ENCODE data around the gene OAT. TPM values are rescaled to one million over a fixed set of nuclear protein-coding genes. Genes with fewer than 3 reads are reported as not detected.

OAT gene
- polyA plus RNA-seq (2011; rRNA removed), result 112 and 179 TPM in 2 replicates
- 46.1 and 60.1 TPM in 2 replicates for polyA minus RNA-seq (2011; rRNA and poly(A)+ RNA removed)

DNA sequence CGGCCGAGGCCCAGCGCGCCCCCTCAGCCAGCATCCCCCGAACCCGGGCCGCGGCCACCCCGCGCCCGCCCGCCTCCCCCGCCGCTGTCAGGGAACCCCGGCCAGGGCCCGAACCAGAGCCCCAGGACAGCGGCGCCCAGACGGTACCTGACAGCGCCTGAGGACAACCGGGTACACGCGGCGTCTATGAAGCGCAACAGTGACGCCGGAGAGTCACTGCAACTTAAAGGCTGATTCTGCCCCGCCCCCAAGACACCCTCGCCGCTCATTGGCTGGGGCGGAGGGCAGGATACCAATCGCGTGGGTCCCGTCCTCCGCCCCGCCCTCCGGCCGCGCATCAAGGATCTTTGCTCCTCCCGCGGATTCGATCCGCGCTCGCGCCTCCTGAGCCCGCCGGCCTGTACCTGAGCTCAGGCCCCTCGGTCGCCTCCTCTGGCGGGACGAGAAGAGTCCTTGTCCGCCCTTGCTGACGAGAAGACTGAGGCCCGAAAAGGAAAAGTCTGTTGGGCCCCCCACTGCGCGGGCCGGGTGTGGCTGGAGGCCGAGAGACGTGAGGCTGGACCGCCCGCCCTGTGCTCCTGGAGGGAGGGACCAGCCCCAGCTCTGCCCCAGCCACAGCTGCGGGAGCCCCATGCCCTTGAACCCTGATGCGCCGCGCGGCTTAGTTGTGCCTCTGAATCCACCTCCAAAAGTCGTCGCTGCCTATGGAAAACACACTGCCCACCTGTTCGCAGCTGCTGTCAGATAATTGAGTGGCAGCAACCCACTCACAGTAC, at the start of gene OAT:
Gene OAT, minus strand, starts transcription at position 198 of the 776 bp plus-strand sequence. CDS start 6,752 bp downstream, outside the sequence.
- CTCF ChIA-PET, result interaction anchor here (0.6 to 1.7 kb wide), 4 partner anchors 422 to 444 kb away, joined by 3 read pairs; no protein-coding TSS in a partner anchor

DNA sequence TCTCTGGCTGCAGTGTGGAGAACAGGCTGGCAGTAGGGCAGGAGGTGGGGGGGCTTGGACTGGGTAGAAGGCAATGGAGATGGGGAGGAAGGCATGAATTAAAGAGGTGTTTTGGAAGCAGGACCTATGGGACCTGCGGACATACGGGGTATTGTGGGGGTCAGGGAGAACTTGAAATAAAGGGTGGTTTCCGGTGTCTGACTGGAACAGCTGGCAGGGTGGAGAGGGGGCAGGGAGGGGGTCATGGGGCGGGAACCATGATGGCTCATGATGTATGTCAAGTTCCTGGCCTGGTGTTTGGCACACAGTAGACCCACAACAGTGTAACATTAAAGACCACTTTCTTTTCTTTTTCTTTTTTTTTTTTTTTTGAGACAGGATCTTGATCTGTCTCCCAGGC, 48.4 kb upstream of the OAT start:
- CTCF ChIA-PET, result no interaction called here
- no peaks in the 10 kb centered on the region for H3K27me3 ChIP-seq (ENCODE audit: control insufficient read depth, insufficient read depth, low read length)
- POLR2A ChIA-PET, result no interaction called here
- DNase-seq (ENCODE audit: low read depth), result no peak
- H3K36me3 ChIP-seq (ENCODE audit: control insufficient read depth, insufficient read depth, low read length), result 0 out of 2 replicates have a peak, but pooled peaks cover 1% of the 10 kb centered on the region
- TF ChIP-seq, protein P1, sequence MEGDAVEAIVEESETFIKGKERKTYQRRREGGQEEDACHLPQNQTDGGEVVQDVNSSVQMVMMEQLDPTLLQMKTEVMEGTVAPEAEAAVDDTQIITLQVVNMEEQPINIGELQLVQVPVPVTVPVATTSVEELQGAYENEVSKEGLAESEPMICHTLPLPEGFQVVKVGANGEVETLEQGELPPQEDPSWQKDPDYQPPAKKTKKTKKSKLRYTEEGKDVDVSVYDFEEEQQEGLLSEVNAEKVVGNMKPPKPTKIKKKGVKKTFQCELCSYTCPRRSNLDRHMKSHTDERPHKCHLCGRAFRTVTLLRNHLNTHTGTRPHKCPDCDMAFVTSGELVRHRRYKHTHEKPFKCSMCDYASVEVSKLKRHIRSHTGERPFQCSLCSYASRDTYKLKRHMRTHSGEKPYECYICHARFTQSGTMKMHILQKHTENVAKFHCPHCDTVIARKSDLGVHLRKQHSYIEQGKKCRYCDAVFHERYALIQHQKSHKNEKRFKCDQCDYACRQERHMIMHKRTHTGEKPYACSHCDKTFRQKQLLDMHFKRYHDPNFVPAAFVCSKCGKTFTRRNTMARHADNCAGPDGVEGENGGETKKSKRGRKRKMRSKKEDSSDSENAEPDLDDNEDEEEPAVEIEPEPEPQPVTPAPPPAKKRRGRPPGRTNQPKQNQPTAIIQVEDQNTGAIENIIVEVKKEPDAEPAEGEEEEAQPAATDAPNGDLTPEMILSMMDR (IDR thresholded peaks at IDR 0.05; ENCODE audit: insufficient read depth, low read depth, low read length), result no peak
- H3K4me3 ChIP-seq (ENCODE audit: low read depth, low read length), result no peak overlapping the region

More for the DNA sequence above, at the start of gene OAT:
- POLR2A ChIA-PET, result interaction anchor here (0.6 to 0.8 kb wide), 5 partner anchors 24 to 1398 kb away, joined by 3 to 5 read pairs (median 3); partner anchors contain the start of gene LHPP
- TF ChIP-seq, protein P1 (IDR thresholded peaks at IDR 0.05; ENCODE audit: insufficient read depth, low read depth, low read length), result peak; percentile 41
- Histone ChIP-seq H3K27me3 (ENCODE audit: control insufficient read depth, insufficient read depth, low read length) (peaks cover 6% of the 10 kb centered on the region), H3K36me3 (ENCODE audit: control insufficient read depth, insufficient read depth, low read length) (no peaks in the 10 kb centered on the region), H3K4me3 (ENCODE audit: low read depth, low read length) (peak within 1 kb of the TSS; percentile 82)
- DNase-seq (ENCODE audit: low read depth), result peak; percentile 59

DNA sequence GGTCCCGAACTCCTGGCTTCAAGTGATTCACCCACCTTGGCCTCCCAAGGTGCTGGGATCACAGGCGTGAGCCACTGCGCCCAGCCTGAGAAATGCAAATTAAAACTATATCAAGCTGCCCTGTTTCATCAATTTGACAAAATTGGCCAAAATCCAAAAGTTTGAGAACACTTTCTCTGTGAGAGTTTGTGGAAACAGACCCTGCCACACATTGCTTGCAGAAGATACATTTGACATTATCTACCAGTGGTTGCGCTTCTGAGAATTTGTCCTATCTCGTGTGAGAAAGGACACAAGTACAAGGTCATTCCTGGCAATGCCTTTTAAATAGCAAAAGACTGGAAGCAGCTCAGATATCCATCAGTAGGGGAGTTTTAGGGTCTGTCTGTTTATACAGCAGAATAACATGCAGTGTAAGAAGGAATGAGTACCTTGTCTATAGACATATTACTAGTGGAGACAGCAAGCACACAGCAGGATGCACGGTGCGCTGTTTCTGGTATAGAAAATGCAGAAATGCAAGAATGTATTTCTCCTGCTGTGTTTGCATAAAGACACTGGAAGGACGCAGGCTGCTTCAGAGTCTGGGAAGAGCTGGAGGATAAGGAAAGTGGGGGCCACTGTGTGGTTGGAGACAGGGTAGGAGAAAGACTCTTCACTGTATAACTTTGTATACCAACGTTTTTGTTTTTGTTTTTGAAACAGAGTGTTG, 47.2 kb upstream of the OAT start:
- Histone ChIP-seq H3K4me3 (ENCODE audit: low read depth, low read length) (no peak overlapping the region), H3K27me3 (ENCODE audit: control insufficient read depth, insufficient read depth, low read length) (no peaks in the 10 kb centered on the region), H3K36me3 (ENCODE audit: control insufficient read depth, insufficient read depth, low read length) (0 out of 2 replicates have a peak, but pooled peaks cover 1% of the 10 kb centered on the region)
- TF ChIP-seq, protein P1 (IDR thresholded peaks at IDR 0.05; ENCODE audit: insufficient read depth, low read depth, low read length), result no peak
- ChIA-PET CTCF (no interaction called here), POLR2A (no interaction called here)
- no peak for DNase-seq (ENCODE audit: low read depth)

DNA sequence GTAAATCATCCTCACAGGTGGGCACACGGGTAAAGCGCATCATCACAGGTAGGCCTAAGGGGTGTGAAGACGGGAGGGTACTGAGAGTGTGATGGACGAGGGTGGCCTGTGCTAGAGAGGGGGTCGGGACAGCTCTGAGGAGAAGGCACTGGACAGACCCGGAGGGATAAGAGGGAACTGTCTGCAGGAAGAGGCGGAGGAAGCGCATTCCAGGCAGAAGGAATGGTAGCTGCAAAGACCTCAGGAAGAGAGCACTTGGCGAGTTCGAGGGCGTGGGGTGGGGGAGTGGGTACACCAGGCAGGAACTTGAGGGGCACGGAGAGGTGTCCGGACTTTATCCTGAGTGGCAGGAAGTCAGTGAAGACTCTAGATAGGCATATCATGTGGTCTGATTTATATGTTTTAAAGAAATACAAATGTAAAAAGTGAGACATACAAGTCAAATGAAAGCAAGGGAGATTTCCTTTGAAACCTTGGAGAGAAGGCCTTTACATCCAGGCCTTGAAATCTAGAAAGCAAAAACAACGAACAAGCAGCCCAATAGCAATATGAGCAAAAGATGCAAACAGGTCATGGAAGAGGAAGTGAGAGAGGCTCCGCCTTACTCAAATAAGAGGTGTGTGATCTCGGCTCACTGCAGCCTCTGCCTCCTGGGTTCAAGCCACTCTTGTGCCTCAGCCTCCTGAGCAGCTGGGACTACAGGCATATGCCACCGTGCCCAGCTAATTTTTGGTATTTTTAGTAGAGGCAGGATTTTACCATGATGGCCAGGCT, 46.5 kb upstream of the OAT start:
- H3K36me3 ChIP-seq (ENCODE audit: control insufficient read depth, insufficient read depth, low read length), result 0 out of 2 replicates have a peak, but pooled peaks cover 1% of the 10 kb centered on the region
- TF ChIP-seq, protein P1 (IDR thresholded peaks at IDR 0.05; ENCODE audit: insufficient read depth, low read depth, low read length), result no peak
- CTCF ChIA-PET, result interaction anchor here (0.9 kb wide), 1 partner anchor 62 kb away, joined by 4 read pairs; no protein-coding TSS in a partner anchor
- DNase-seq (ENCODE audit: low read depth), result no peak
- no peaks in the 10 kb centered on the region for H3K27me3 ChIP-seq (ENCODE audit: control insufficient read depth, insufficient read depth, low read length)
- POLR2A ChIA-PET, result no interaction called here
- H3K4me3 ChIP-seq (ENCODE audit: low read depth, low read length), result no peak overlapping the region
